ENCODE measurements around the gene KCNAB1.

GRCh38 chr3:156094391-156094790 lies 26.0 kb upstream of the KCNAB1 start:
- no peak for TF ChIP-seq POLR2AphosphoS5 (IDR thresholded peaks at IDR 0.05; ENCODE audit: low read depth, low read length)
- no peak for TF ChIP-seq TAF1 (IDR thresholded peaks at IDR 0.05; ENCODE audit: borderline replicate concordance, insufficient read depth, low read length)
- TF ChIP-seq REST (IDR thresholded peaks at IDR 0.05; ENCODE audit: insufficient read depth in 1 of 2, low read depth in 2 of 2, low read length in 2 of 2), result no peak
- no peak for TF ChIP-seq SIN3A (IDR thresholded peaks at IDR 0.05; ENCODE audit: borderline replicate concordance, insufficient read depth, low read length)
- no peak for TF ChIP-seq FOXP2 (optimal IDR thresholded peaks at IDR 0.05; ENCODE audit: borderline replicate concordance, extremely low read depth, extremely low read length, insufficient read depth)

Data from PFSK-1 (cell line).